Measurements from ENCODE around the gene CLEC5A.

The CLEC5A gene

DNA sequence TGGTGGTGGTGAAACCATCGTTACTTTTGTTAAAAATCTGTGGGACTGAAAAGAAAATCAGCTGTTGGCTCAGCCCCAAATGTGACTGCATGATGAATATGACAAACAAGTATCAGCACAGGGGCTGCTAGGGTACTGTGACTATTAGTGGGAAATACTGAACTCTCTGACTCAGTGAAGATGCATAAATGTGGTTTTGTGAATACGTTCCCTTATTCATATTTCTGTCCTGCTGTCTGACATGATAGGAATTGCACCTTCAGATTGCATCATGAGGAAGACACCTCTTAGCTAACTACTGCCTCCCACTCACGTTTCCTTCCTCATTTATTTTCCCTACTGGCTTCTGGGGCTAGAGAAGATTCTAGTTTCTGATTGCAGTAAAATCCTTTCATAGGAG lies 1.4 kb downstream of the CLEC5A start:
- no peak for DNase-seq
- Histone ChIP-seq H3K9me3 (replicated peaks; ENCODE audit: insufficient read depth, low read length) (no peaks in the 10 kb centered on the region), H3K79me2 (ENCODE audit: low read length) (no peaks in the 10 kb centered on the region), H3K9ac (ENCODE audit: low read length) (no peak overlapping the region), H3F3A (ENCODE audit: insufficient read depth, low read length) (no peaks in the 10 kb centered on the region), H3K4me1 (ENCODE audit: low read length) (no peaks in the 10 kb centered on the region), H3K4me3 (ENCODE audit: low read length) (no peak overlapping the region), H3K27ac (ENCODE audit: low read length) (no peak overlapping the region), H3K36me3 (replicated peaks; ENCODE audit: insufficient read depth, low read length) (no peaks in the 10 kb centered on the region), H2AFZ (ENCODE audit: low read length) (no peak overlapping the region), H3K9me2 (replicated peaks; ENCODE audit: insufficient read depth, low read length) (no peaks in the 10 kb centered on the region), H3K4me2 (ENCODE audit: low read depth, low read length) (no peak overlapping the region), H3K27me3 (replicated peaks; ENCODE audit: insufficient read depth, low read length) (no peaks in the 10 kb centered on the region), H4K20me1 (ENCODE audit: insufficient read depth, low read length) (no peaks in the 10 kb centered on the region)
- TF ChIP-seq EZH2 (optimal IDR thresholded peaks at IDR 0.05; ENCODE audit: low read depth, low read length): no peak
- TF ChIP-seq, protein P1, sequence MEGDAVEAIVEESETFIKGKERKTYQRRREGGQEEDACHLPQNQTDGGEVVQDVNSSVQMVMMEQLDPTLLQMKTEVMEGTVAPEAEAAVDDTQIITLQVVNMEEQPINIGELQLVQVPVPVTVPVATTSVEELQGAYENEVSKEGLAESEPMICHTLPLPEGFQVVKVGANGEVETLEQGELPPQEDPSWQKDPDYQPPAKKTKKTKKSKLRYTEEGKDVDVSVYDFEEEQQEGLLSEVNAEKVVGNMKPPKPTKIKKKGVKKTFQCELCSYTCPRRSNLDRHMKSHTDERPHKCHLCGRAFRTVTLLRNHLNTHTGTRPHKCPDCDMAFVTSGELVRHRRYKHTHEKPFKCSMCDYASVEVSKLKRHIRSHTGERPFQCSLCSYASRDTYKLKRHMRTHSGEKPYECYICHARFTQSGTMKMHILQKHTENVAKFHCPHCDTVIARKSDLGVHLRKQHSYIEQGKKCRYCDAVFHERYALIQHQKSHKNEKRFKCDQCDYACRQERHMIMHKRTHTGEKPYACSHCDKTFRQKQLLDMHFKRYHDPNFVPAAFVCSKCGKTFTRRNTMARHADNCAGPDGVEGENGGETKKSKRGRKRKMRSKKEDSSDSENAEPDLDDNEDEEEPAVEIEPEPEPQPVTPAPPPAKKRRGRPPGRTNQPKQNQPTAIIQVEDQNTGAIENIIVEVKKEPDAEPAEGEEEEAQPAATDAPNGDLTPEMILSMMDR (IDR thresholded peaks at IDR 0.05; ENCODE audit: low read length): no peak
- no peak for TF ChIP-seq EZH2phosphoT487 (IDR thresholded peaks at IDR 0.05; ENCODE audit: low read length)

DNA sequence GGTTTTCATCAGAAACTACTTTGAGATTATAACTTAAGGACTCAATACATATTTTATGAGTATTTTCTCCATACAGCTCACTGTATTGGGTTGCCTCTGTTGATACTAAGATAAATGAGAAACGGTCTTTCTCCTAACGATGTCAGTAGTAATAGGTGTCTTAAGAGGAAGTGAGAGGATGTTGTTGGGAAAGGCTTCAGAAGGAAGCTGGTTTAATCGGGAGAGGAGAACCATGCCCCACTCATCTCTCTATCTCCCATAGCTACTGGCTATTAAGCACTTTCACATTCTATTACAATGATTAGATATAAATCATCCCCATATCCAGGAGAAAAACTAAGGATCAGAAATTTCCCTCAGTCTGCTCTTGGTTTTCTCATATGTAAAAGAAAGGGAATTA lies 2.0 kb downstream of the CLEC5A start:
- TF ChIP-seq EZH2 (optimal IDR thresholded peaks at IDR 0.05; ENCODE audit: low read depth, low read length) (no peak), EZH2phosphoT487 (IDR thresholded peaks at IDR 0.05; ENCODE audit: low read length) (no peak)
- TF ChIP-seq, protein P1 (IDR thresholded peaks at IDR 0.05; ENCODE audit: low read length): no peak
- Histone ChIP-seq H3K4me2 (ENCODE audit: low read depth, low read length) (no peak overlapping the region), H3K27me3 (replicated peaks; ENCODE audit: insufficient read depth, low read length) (no peaks in the 10 kb centered on the region), H3K9me3 (replicated peaks; ENCODE audit: insufficient read depth, low read length) (no peaks in the 10 kb centered on the region), H3K4me3 (ENCODE audit: low read length) (no peak overlapping the region), H3K9ac (ENCODE audit: low read length) (no peak overlapping the region), H3K4me1 (ENCODE audit: low read length) (no peaks in the 10 kb centered on the region), H3K27ac (ENCODE audit: low read length) (no peak overlapping the region), H3K79me2 (ENCODE audit: low read length) (no peaks in the 10 kb centered on the region), H3K36me3 (replicated peaks; ENCODE audit: insufficient read depth, low read length) (no peaks in the 10 kb centered on the region), H3F3A (ENCODE audit: insufficient read depth, low read length) (no peaks in the 10 kb centered on the region), H3K9me2 (replicated peaks; ENCODE audit: insufficient read depth, low read length) (no peaks in the 10 kb centered on the region), H2AFZ (ENCODE audit: low read length) (no peak overlapping the region), H4K20me1 (ENCODE audit: insufficient read depth, low read length) (no peaks in the 10 kb centered on the region)
- no peak for DNase-seq

DNA sequence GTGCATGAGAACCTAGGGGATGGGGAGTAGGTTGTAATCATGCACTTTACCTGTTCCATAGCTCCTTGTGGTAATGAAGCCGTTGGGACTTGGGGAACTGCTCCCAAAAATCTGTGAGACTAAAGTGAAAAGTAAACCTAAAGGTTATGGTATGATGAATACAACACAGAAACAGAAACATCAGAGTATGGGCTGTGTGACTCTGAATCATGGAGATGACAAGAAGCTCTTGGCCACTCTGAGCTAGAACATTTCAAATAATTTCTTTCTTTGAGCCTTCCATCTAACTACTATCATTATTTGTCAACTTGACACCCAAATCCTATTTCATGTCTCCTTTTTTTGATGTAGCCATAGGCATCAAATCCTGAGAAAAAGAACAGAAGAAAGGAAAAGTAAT lies 2.9 kb downstream of the CLEC5A start:
- Histone ChIP-seq H3K36me3 (replicated peaks; ENCODE audit: insufficient read depth, low read length) (no peaks in the 10 kb centered on the region), H3K9ac (ENCODE audit: low read length) (no peak overlapping the region), H3F3A (ENCODE audit: insufficient read depth, low read length) (no peaks in the 10 kb centered on the region), H3K4me2 (ENCODE audit: low read depth, low read length) (no peak overlapping the region), H3K27ac (ENCODE audit: low read length) (no peak overlapping the region), H3K4me3 (ENCODE audit: low read length) (no peak overlapping the region), H2AFZ (ENCODE audit: low read length) (no peak overlapping the region), H3K9me3 (replicated peaks; ENCODE audit: insufficient read depth, low read length) (no peaks in the 10 kb centered on the region), H4K20me1 (ENCODE audit: insufficient read depth, low read length) (no peaks in the 10 kb centered on the region), H3K9me2 (replicated peaks; ENCODE audit: insufficient read depth, low read length) (no peaks in the 10 kb centered on the region), H3K79me2 (ENCODE audit: low read length) (no peaks in the 10 kb centered on the region), H3K27me3 (replicated peaks; ENCODE audit: insufficient read depth, low read length) (no peaks in the 10 kb centered on the region), H3K4me1 (ENCODE audit: low read length) (no peaks in the 10 kb centered on the region)
- TF ChIP-seq EZH2 (optimal IDR thresholded peaks at IDR 0.05; ENCODE audit: low read depth, low read length) (no peak), EZH2phosphoT487 (IDR thresholded peaks at IDR 0.05; ENCODE audit: low read length) (no peak)
- TF ChIP-seq, protein P1 (IDR thresholded peaks at IDR 0.05; ENCODE audit: low read length): no peak
- no peak for DNase-seq

Measured in MM.1S (cell line).